Heart left ventricle (tissue), 16 donors: Measurements from ENCODE around the gene CACNA1C. TPM values are rescaled to one million over a fixed set of nuclear protein-coding genes. Genes with fewer than 3 reads are reported as not detected.

Experiments
- ATAC-seq, 4 donors: fragments of 200-7000 bp; cut with Tn5 transposase; one replicate each; pipeline ENCODE4 v1.9.1; 2020 to 2022; ENCODE audit warnings: moderate library complexity in 4 of 4, mild to moderate bottlenecking in 3 of 4, moderate number of reproducible peaks in 1 of 4
- DNase-seq, 5 donors: peaks; one replicate each; pipeline ENCODE4 v3.0.0-alpha.2; 2020
- H3K27ac ChIP-seq, 12 donors: fragments of 200-600 bp; sonication (generic) in 4 of 12; one replicate each; pipeline versions ENCODE4 v1.5.0 to v1.8.0; 2016 to 2022; ENCODE audit warnings: mild to moderate bottlenecking in 2 of 12
- H3K27me3 ChIP-seq, 9 donors: fragments of 200-600 bp; sonication (generic) in 2 of 9; one replicate each; pipeline versions ENCODE4 v1.5.1 to v1.8.0; 2016 to 2022; ENCODE audit warnings: mild to moderate bottlenecking in 3 of 9
- H3K36me3 ChIP-seq, 9 donors: fragments of 200-600 bp; sonication (generic) in 2 of 9; one replicate each; pipeline versions ENCODE4 v1.5.0 to v1.8.0; 2018 to 2022; ENCODE audit warnings: mild to moderate bottlenecking in 2 of 9
- H3K4me1 ChIP-seq, 12 donors: fragments of 200-600 bp; sonication (generic) in 4 of 12; one replicate each; pipeline versions ENCODE4 v1.5.0 to v1.8.0; 2016 to 2022; ENCODE audit warnings: mild to moderate bottlenecking in 3 of 12
- H3K4me3 ChIP-seq, 12 donors: fragments of 200-600 bp; sonication (generic) in 4 of 12; one replicate each; pipeline versions ENCODE4 v1.5.0 to v1.8.0; 2017 to 2022; ENCODE audit warnings: mild to moderate bottlenecking in 9 of 12, moderate library complexity in 4 of 12
- H3K9me3 ChIP-seq, 12 donors: fragments of 200-600 bp; sonication (generic) in 4 of 12; one replicate each; pipeline versions ENCODE4 v1.5.0 to v1.8.0; 2016 to 2022; ENCODE audit warnings: mild to moderate bottlenecking in 1 of 12
- CTCF ChIP-seq, 12 donors: fragments of 200-600 bp; sonication (generic) in 4 of 12; IDR thresholded peaks; one replicate each; pipeline versions ENCODE4 v1.5.0 to v1.8.0; 2018 to 2022; ENCODE audit warnings: antibody characterized with exemption in 12 of 12, mild to moderate bottlenecking in 5 of 12
- POLR2A ChIP-seq, 2 donors: fragments of 450-650 bp; IDR thresholded peaks; one replicate each; pipeline ENCODE4 v1.6.1; 2017; ENCODE audit warnings: antibody characterized with exemption in 2 of 2, mild to moderate bottlenecking in 2 of 2, moderate library complexity in 2 of 2
- WGBS, 4 donors: extraction: QIAGEN DNeasy Blood & Tissue Kit in 2 of 4; methylation state at CpG; one replicate each; pipeline versions ENCODE4 v1.1.5 to v1.1.7; 2013 to 2018; 5-methylcytosine and 5-hydroxymethylcytosine counted together
- intact Hi-C, 10 donors: fragments of 100-400 bp; cut with DNase I; formaldehyde crosslinking; loops; one replicate each; pipeline versions ENCODE4 v1.11.1 to v1.14.2; 2022
- polyA plus RNA-seq, 2 donors: library from polyadenylated mRNA; stranded (reverse); fragments of 200-250 nt; gene quantifications; one replicate each; pipeline ENCODE4 v1.2.3, GENCODE V29; 2013
- total RNA-seq, 9 donors: library from RNA; depleted of rRNA in 2 of 9; stranded (reverse); fragments of >200 nt in 2 of 9; fragmentation: NEBNext Ultra II Directional in 3 of 9; extraction: Animal tissue kit (Norgen Biotek cat#: 25700) in 3 of 9; gene quantifications; one replicate each; pipeline versions ENCODE4 v1.1.0 to v1.2.4, GENCODE V29; 2016 to 2023
- donor health status: ischemic (EF 13 %, LVEDD 7.1; RV severe dilation, severe dysfunction).
- donor health status: healthy with polysubstance abuse.
- donor health status: DM: no; HTN: yes; CAD: no.
- donor health status: DM: no; HTN: no; CAD: no.
- donor health status: ischemic (EF 25% LVEDD 6.9; RV normal size, moderate dysfunction).
- donor health status: ischemic (EF 25% LVEDD 5.7; RV mildly dilated, moderate dysfunction).
- donor health status: healthy.
- donor health status: DM: yes; HTN: yes; CAD: no.
- donor health status: ischemic (EF 35%, LVEDD 5.7; RV mildly dilated, moderate dysfunction).
- donor health status: nonischemic (EF 11% LVEDD 7.7; RV severe dilation, severe dysfunction).
- donor health status: DM: yes; HTN: yes; CAD: no.
- donor health status: PGD.
- donor health status: ischemic (EF 29% LVEDD 5.4; RV normal size, mild dysfunction).
- donor health status: nonischemic (EF 23%, LVEDD 6.1; RV moderate dilation, normal function).

CACNA1C gene
- total and polyA plus RNA-seq, 11 donors = 41.9 to 196 (median 164) TPM

- 83 to 85% (median 83%) methylated on average over 14 to 20 of the region's 20 CpGs for WGBS, 4 donors
- DNase-seq = no peak
- TF ChIP-seq CTCF (IDR thresholded peaks at IDR 0.05) (no peak), POLR2A (IDR thresholded peaks at IDR 0.05) (no peak)
- H3K27me3 ChIP-seq = no peaks in the 10 kb centered on the region
- intact Hi-C loops = no loop called here
- peaks cover 0 to 95% (median 61%) of the 10 kb centered on the region in 9 donors for H3K36me3 ChIP-seq
- no peaks in the 10 kb centered on the region for H3K4me1 ChIP-seq
- H3K9me3 ChIP-seq = no peaks in the 10 kb centered on the region
- no peak for ATAC-seq
- no peak overlapping the region for H3K27ac ChIP-seq
- H3K4me3 ChIP-seq = no peak overlapping the region
Observed at GRCh38 chr12:2677142-2677880, 624.5 kb downstream of the CACNA1C start.

- peaks cover 0 to 98% (median 66%) of the 10 kb centered on the region in 9 donors for H3K36me3 ChIP-seq
- H3K4me1 ChIP-seq = peaks cover 0 to 6% (median 0%) of the 10 kb centered on the region in 12 donors
- TF ChIP-seq POLR2A (IDR thresholded peaks at IDR 0.05) = no peak
- H3K27ac ChIP-seq = no peak overlapping the region
- no peak overlapping the region for H3K4me3 ChIP-seq
- ATAC-seq (no peak), DNase-seq (no peak)
- H3K9me3 ChIP-seq = no peaks in the 10 kb centered on the region
- H3K27me3 ChIP-seq = no peaks in the 10 kb centered on the region
- intact Hi-C loops = no loop called here
- WGBS, 4 donors = 76 to 90% (median 81%) methylated on average over 11 of the region's 11 CpGs
Observed at GRCh38 chr12:2678426-2678825, 625.6 kb downstream of the CACNA1C start.

- WGBS, 4 donors = 88 to 95% (median 91%) methylated on average over 18 to 33 of the region's 33 CpGs
- Histone ChIP-seq H3K9me3 (no peaks in the 10 kb centered on the region), H3K27me3 (no peaks in the 10 kb centered on the region), H3K4me3 (no peak overlapping the region), H3K27ac (no peak overlapping the region), H3K36me3 (peaks cover 0 to 98% (median 58%) of the 10 kb centered on the region in 9 donors), H3K4me1 (peaks cover 0 to 9% (median 2%) of the 10 kb centered on the region in 12 donors)
- DNase-seq = no peak
- no peak for ATAC-seq
- intact Hi-C loops = no loop called here
- no peak for TF ChIP-seq POLR2A (IDR thresholded peaks at IDR 0.05)
- TF ChIP-seq CTCF (IDR thresholded peaks at IDR 0.05) = no peak
Observed at GRCh38 chr12:2679068-2679815, 626.5 kb downstream of the CACNA1C start.

- H3K27me3 ChIP-seq = no peaks in the 10 kb centered on the region
- no peak overlapping the region for H3K27ac ChIP-seq
- peaks cover 0 to 94% (median 52%) of the 10 kb centered on the region in 9 donors for H3K36me3 ChIP-seq
- no peaks in the 10 kb centered on the region for H3K9me3 ChIP-seq
- no peak for TF ChIP-seq POLR2A (IDR thresholded peaks at IDR 0.05)
- no peak for TF ChIP-seq CTCF (IDR thresholded peaks at IDR 0.05)
- H3K4me1 ChIP-seq = peaks cover 0 to 9% (median 2%) of the 10 kb centered on the region in 12 donors
- 81 to 85% (median 83%) methylated on average over 14 to 18 of the region's 18 CpGs for WGBS, 4 donors
- no peak for ATAC-seq
- no peak overlapping the region for H3K4me3 ChIP-seq
- no peak for DNase-seq
- intact Hi-C loops = loop anchor here in 2 of 10 donors (10.0 kb wide), 1 partner anchor 105 kb away; no protein-coding TSS in a partner anchor
Observed at GRCh38 chr12:2679816-2680675, 627.3 kb downstream of the CACNA1C start.
